ENCODE data around the gene TCN2. TPM values are rescaled to one million over a fixed set of nuclear protein-coding genes. Genes with fewer than 3 reads are reported as not detected.
A peak's percentile ranks its signal among the peaks of the same experiment; 100 is the strongest.

The TCN2 gene
- total RNA-seq, 1 donor from 2014 or later: 22.3 TPM

GRCh38 chr22:30664798-30665197, 57.8 kb downstream of the TCN2 start:
- H3K27me3 Mint-ChIP-seq: peaks cover 13% of the 10 kb centered on the region
- H3K36me3 Mint-ChIP-seq (ENCODE audit: insufficient read depth): peaks cover 11% of the 10 kb centered on the region
- no peaks in the 10 kb centered on the region for H3K9me3 Mint-ChIP-seq (ENCODE audit: low read depth)
- no peak overlapping the region for H3K4me3 Mint-ChIP-seq (ENCODE audit: low read depth)
- TF ChIP-seq CTCF (IDR thresholded peaks at IDR 0.05; ENCODE audit: unreplicated experiment): no peak
- DNase-seq (ENCODE audit: low spot score, unreplicated experiment): no peak
- H3K27ac Mint-ChIP-seq: no peak overlapping the region
- peaks cover 12% of the 10 kb centered on the region for H3K4me1 Mint-ChIP-seq (ENCODE audit: low read depth)

GRCh38 chr22:30665266-30665665, 58.3 kb downstream of the TCN2 start:
- no peak for DNase-seq (ENCODE audit: low spot score, unreplicated experiment)
- no peak for TF ChIP-seq CTCF (IDR thresholded peaks at IDR 0.05; ENCODE audit: unreplicated experiment)
- Mint-ChIP-seq H3K4me3 (ENCODE audit: low read depth) (no peak overlapping the region), H3K27ac (no peak overlapping the region), H3K4me1 (ENCODE audit: low read depth) (peaks cover 12% of the 10 kb centered on the region), H3K27me3 (peaks cover 15% of the 10 kb centered on the region), H3K9me3 (ENCODE audit: low read depth) (no peaks in the 10 kb centered on the region), H3K36me3 (ENCODE audit: insufficient read depth) (peaks cover 10% of the 10 kb centered on the region)

- no peaks in the 10 kb centered on the region for H3K9me3 Mint-ChIP-seq (ENCODE audit: low read depth)
- peaks cover 19% of the 10 kb centered on the region for H3K27me3 Mint-ChIP-seq
- TF ChIP-seq CTCF (IDR thresholded peaks at IDR 0.05; ENCODE audit: unreplicated experiment): no peak
- H3K36me3 Mint-ChIP-seq (ENCODE audit: insufficient read depth): peaks cover 10% of the 10 kb centered on the region
- no peak for DNase-seq (ENCODE audit: low spot score, unreplicated experiment)
- peaks cover 12% of the 10 kb centered on the region for H3K4me1 Mint-ChIP-seq (ENCODE audit: low read depth)
- no peak overlapping the region for H3K27ac Mint-ChIP-seq
- peak overlapping the region; percentile 14 for H3K4me3 Mint-ChIP-seq (ENCODE audit: low read depth)
These were observed 58.8 kb downstream of the TCN2 start for GRCh38 chr22:30665786-30666185.

- peak overlapping the region; percentile 85 for H3K4me3 Mint-ChIP-seq (ENCODE audit: low read depth)
- no peak for DNase-seq (ENCODE audit: low spot score, unreplicated experiment)
- H3K9me3 Mint-ChIP-seq (ENCODE audit: low read depth): no peaks in the 10 kb centered on the region
- peak overlapping the region; percentile 87 for H3K27ac Mint-ChIP-seq
- H3K27me3 Mint-ChIP-seq: peaks cover 27% of the 10 kb centered on the region
- TF ChIP-seq CTCF (IDR thresholded peaks at IDR 0.05; ENCODE audit: unreplicated experiment): no peak
- peaks cover 9% of the 10 kb centered on the region for H3K36me3 Mint-ChIP-seq (ENCODE audit: insufficient read depth)
- peaks cover 12% of the 10 kb centered on the region for H3K4me1 Mint-ChIP-seq (ENCODE audit: low read depth)
These were observed 60.1 kb downstream of the TCN2 start for GRCh38 chr22:30667107-30667493.

GRCh38 chr22:30667494-30668385, 60.8 kb downstream of the TCN2 start, which contains the start of gene DUSP18:
TSS of gene DUSP18 (minus strand) at chr22:30667875. CDS start at chr22:30664003, 3,872 bp downstream.
- Mint-ChIP-seq H3K27ac (peak within 1 kb of the TSS; percentile 87), H3K4me3 (ENCODE audit: low read depth) (peak within 1 kb of the TSS; percentile 85), H3K4me1 (ENCODE audit: low read depth) (peaks cover 12% of the 10 kb centered on the region), H3K27me3 (peaks cover 27% of the 10 kb centered on the region), H3K36me3 (ENCODE audit: insufficient read depth) (peaks cover 8% of the 10 kb centered on the region), H3K9me3 (ENCODE audit: low read depth) (no peaks in the 10 kb centered on the region)
- peak; percentile 62 for TF ChIP-seq CTCF (IDR thresholded peaks at IDR 0.05; ENCODE audit: unreplicated experiment)
- DNase-seq (ENCODE audit: low spot score, unreplicated experiment): peak; percentile 98
